Measurements from ENCODE around the gene RNF138. TPM values are rescaled to one million over a fixed set of nuclear protein-coding genes. Genes with fewer than 3 reads are reported as not detected.

Gene RNF138
- total and polyA plus RNA-seq, 2 of the 8 experiments (the other 6 are each of a cell fraction or from before 2014, with no cell fraction given): 29.2 to 109 TPM

DNA sequence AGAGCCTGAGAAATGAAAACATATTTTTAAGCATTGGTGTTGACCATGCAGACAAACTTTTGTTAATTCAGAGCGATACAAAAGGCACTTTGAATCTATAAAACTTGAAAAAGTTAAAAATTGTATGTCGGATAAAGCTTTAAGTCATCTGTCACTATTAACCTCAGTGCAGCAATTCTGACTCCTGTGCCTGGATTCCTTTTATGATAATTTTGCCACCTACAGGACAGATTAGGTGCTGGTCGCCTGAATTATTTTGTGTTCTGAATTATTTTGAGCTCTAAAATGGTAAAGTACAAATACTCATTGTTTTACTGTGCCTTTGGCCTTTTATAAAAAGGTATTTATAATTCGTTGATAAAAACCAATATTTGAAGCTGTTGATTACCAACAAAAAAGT, 19.4 kb upstream of the RNF138 start:
- ChIA-PET POLR2A (ENCODE audit: partially characterized antibody) (interaction anchor here (0.8 to 1.1 kb wide), 2 partner anchors 26 to 57 kb away, joined by 3 to 5 read pairs; no protein-coding TSS in a partner anchor), CTCF (ENCODE audit: partially characterized antibody) (interaction anchor here (0.9 to 2.3 kb wide), 18 partner anchors 11 to 348 kb away, joined by 3 to 20 read pairs (median 4); partner anchors contain the start of gene RNF125)
- Histone ChIP-seq H2AFZ (ENCODE audit: low read length) (no peak overlapping the region), H3K18ac (ENCODE audit: extremely low read depth, low read length) (no peak overlapping the region), H3K27ac (ENCODE audit: low read depth, low read length) (no peak overlapping the region), H4K8ac (ENCODE audit: extremely low read depth, insufficient read depth, low read length) (no peak overlapping the region), H3K4me1 (replicated peaks in 1 of 4; ENCODE audit: control insufficient read depth in 3 of 4, insufficient read depth in 4 of 4, low read length in 3 of 4) (no peaks in the 10 kb centered on the region), H2BK5ac (ENCODE audit: low read depth, low read length) (no peak overlapping the region), H3K9me3 (ENCODE audit: insufficient read depth in 2 of 2, low read depth in 1 of 2, low read length in 1 of 2) (no peaks in the 10 kb centered on the region), H3K9ac (replicated peaks in 1 of 4; ENCODE audit: extremely low read depth in 1 of 4, low read depth in 3 of 4, low read length in 3 of 4) (no peak overlapping the region), H4K91ac (replicated peaks; ENCODE audit: insufficient read length, low read length) (no peak overlapping the region), H2BK20ac (ENCODE audit: low read length) (no peak overlapping the region), H3K27me3 (replicated peaks in 1 of 4; ENCODE audit: control insufficient read depth in 3 of 4, extremely low read depth in 1 of 4, insufficient read depth in 3 of 4, low read length in 3 of 4) (no peaks in the 10 kb centered on the region), H4K20me1 (replicated peaks in 1 of 2; ENCODE audit: control insufficient read depth in 1 of 2, insufficient read depth in 2 of 2, low read length in 2 of 2) (no peaks in the 10 kb centered on the region), H2AK5ac (ENCODE audit: low read depth, low read length) (no peak overlapping the region), H2BK15ac (ENCODE audit: low read length) (no peak overlapping the region), H2BK120ac (replicated peaks; ENCODE audit: low read depth, low read length) (no peak overlapping the region), H4K5ac (ENCODE audit: insufficient read length, low read depth, low read length) (no peak overlapping the region), H3K36me3 (ENCODE audit: control insufficient read depth in 2 of 4, insufficient read depth in 4 of 4, low read length in 3 of 4) (no peaks in the 10 kb centered on the region), H2BK12ac (ENCODE audit: low read depth, low read length) (no peak overlapping the region), H3K23me2 (ENCODE audit: low read depth, low read length) (no peaks in the 10 kb centered on the region), H3K56ac (replicated peaks; ENCODE audit: insufficient read length, low read depth, low read length) (no peak overlapping the region), H3K4ac (replicated peaks; ENCODE audit: insufficient read length, low read depth, low read length) (no peak overlapping the region), H3K4me2 (ENCODE audit: insufficient read depth in 1 of 2, low read depth in 2 of 2, low read length in 2 of 2) (no peak overlapping the region), H3K79me1 (ENCODE audit: low read depth, low read length) (no peaks in the 10 kb centered on the region), H3K14ac (ENCODE audit: insufficient read length) (no peak overlapping the region), H3K79me2 (ENCODE audit: control insufficient read depth in 1 of 2, insufficient read depth in 2 of 2, low read length in 2 of 2) (no peaks in the 10 kb centered on the region), H3K4me3 (ENCODE audit: extremely low read depth in 1 of 4, insufficient read depth in 2 of 4, low read depth in 3 of 4, low read length in 4 of 4) (no peak overlapping the region), H3K23ac (ENCODE audit: insufficient read length) (no peak overlapping the region)
- FAIRE-seq: no peak
- no peak for DNase-seq (ENCODE audit: low read depth in 1 of 2, low spot score in 2 of 2)
- TF ChIP-seq RAD21 (IDR thresholded peaks at IDR 0.05 in 1 of 2, conservative IDR thresholded peaks at IDR 0.05 in 1 of 2; ENCODE audit: low read depth in 2 of 2, low read length in 2 of 2) (peak in 1 of 2 experiments; percentile 20; a peak in 1 of 4 replicates), BRCA1 (IDR thresholded peaks at IDR 0.05; ENCODE audit: low read depth, low read length) (no peak)
- 85% methylated on average over 4 of the region's 4 CpGs; no CpG with 5 or more reads in 1 of the 2 experiments for WGBS, 2 experiments (ENCODE audit: extremely low coverage in 1 of 2, insufficient coverage in 1 of 2, insufficient read length in 1 of 2, insufficient replicate concordance in 2 of 2, low coverage in 1 of 2, low lambda C conversion rate in 2 of 2, missing lambda C conversion rate in 1 of 2)
